Esophagus squamous epithelium (tissue), 5 donors: ENCODE results near the gene KIF4B. TPM values are rescaled to one million over a fixed set of nuclear protein-coding genes. Genes with fewer than 3 reads are reported as not detected.

Experiments used
- DNase-seq: peaks from one replicate; lab custom pipeline; 2025; lab: John Stamatoyannopoulos, UW
- H3K27ac ChIP-seq, 4 donors: fragments of 200-600 bp; sonication (generic); one replicate each; pipeline ENCODE4 v1.5.1; 2016 to 2019; ENCODE audit warnings: mild to moderate bottlenecking in 1 of 4
- H3K27me3 ChIP-seq, 4 donors: fragments of 200-600 bp; sonication (generic); 1 replicate in 3 of 4; 2 replicates in 1 of 4; pipeline versions ENCODE4 v1.5.1 to v1.6.0; 2017 to 2021; ENCODE audit warnings: antibody characterized with exemption in 1 of 4
- H3K36me3 ChIP-seq, 3 donors: fragments of 200-600 bp; sonication (generic); one replicate each; pipeline ENCODE4 v1.5.1; 2016 to 2019
- H3K4me1 ChIP-seq, 3 donors: fragments of 200-600 bp; sonication (generic); one replicate each; pipeline ENCODE4 v1.5.1; 2017 to 2019
- H3K4me3 ChIP-seq, 4 donors: fragments of 200-600 bp; sonication (generic); 1 replicate in 3 of 4; 2 replicates in 1 of 4; pipeline ENCODE4 v1.5.1; 2016 to 2019; ENCODE audit warnings: mild to moderate bottlenecking in 2 of 4, moderate library complexity in 1 of 4
- H3K9me3 ChIP-seq, 3 donors: fragments of 200-600 bp; sonication (generic); one replicate each; pipeline ENCODE4 v1.5.1; 2016 to 2019
- POLR2A ChIP-seq, 4 donors: fragments of 450-650 bp; IDR thresholded peaks; one replicate each; pipeline ENCODE4 v1.6.1; 2017; ENCODE audit warnings: antibody characterized with exemption in 4 of 4, mild to moderate bottlenecking in 4 of 4, moderate library complexity in 3 of 4
- WGBS, 2 donors: methylation state at CpG; one replicate each; pipeline ENCODE4 v1.1.5; 2018; 5-methylcytosine and 5-hydroxymethylcytosine counted together
- intact Hi-C: fragments of 100-400 bp; cut with DNase I; formaldehyde crosslinking; loops from one replicate; pipeline ENCODE4 v1.15.0; 2022
- total RNA-seq, 4 donors: library from RNA; depleted of rRNA; stranded (reverse); fragments of >200 nt; gene quantifications; one replicate each; pipeline ENCODE4 v1.1.0, GENCODE V29; 2016
- TF ChIP-seq, protein P1 (sequence below), 6 experiments: fragments of 450-650 bp in 4 of 6; fragments of 200-600 bp in 2 of 6; sonication (generic) in 2 of 6; IDR thresholded peaks; one replicate each; pipeline ENCODE4 v1.5.1; 2016 to 2019; ENCODE audit warnings: antibody characterized with exemption in 6 of 6, mild to moderate bottlenecking in 4 of 6, moderate library complexity in 4 of 6
- donor health status: DM: yes; HTN: yes; CAD: no.

The KIF4B gene
- total RNA-seq, 4 donors from 2014 or later, result not detected

DNA sequence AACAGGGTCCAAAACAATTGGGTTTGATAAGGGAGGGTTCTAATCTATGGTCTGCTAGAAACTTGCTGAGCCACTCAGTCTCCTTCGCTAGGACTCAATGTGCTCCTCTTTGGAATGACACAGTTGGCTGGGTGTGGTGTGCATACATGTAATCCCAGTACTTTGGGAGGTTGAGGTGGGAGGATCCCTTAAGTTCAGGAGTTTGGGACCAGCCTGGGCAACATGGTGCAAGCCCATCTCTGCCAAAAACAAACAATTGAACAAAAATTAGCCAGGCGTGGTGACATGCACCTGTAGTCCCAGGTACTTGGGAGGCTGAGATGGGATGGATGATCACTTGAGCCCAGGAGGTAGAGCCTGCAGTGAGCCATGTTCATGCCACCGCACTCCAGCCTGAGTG is 2.7 kb upstream of the KIF4B start:
- no peaks in the 10 kb centered on the region for H3K36me3 ChIP-seq
- H3K9me3 ChIP-seq, result no peaks in the 10 kb centered on the region
- H3K27ac ChIP-seq, result no peak overlapping the region
- peaks cover 0 to 6% (median 0%) of the 10 kb centered on the region in 4 donors for H3K27me3 ChIP-seq
- 77 to 86% methylated on average over 2 to 3 of the region's 3 CpGs for WGBS, 2 donors
- DNase-seq, result no peak
- no peaks in the 10 kb centered on the region for H3K4me1 ChIP-seq
- TF ChIP-seq, protein P1, sequence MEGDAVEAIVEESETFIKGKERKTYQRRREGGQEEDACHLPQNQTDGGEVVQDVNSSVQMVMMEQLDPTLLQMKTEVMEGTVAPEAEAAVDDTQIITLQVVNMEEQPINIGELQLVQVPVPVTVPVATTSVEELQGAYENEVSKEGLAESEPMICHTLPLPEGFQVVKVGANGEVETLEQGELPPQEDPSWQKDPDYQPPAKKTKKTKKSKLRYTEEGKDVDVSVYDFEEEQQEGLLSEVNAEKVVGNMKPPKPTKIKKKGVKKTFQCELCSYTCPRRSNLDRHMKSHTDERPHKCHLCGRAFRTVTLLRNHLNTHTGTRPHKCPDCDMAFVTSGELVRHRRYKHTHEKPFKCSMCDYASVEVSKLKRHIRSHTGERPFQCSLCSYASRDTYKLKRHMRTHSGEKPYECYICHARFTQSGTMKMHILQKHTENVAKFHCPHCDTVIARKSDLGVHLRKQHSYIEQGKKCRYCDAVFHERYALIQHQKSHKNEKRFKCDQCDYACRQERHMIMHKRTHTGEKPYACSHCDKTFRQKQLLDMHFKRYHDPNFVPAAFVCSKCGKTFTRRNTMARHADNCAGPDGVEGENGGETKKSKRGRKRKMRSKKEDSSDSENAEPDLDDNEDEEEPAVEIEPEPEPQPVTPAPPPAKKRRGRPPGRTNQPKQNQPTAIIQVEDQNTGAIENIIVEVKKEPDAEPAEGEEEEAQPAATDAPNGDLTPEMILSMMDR (IDR thresholded peaks at IDR 0.05), result no peak
- TF ChIP-seq POLR2A (IDR thresholded peaks at IDR 0.05), result no peak
- intact Hi-C loops, result no loop called here
- no peak overlapping the region for H3K4me3 ChIP-seq

DNA sequence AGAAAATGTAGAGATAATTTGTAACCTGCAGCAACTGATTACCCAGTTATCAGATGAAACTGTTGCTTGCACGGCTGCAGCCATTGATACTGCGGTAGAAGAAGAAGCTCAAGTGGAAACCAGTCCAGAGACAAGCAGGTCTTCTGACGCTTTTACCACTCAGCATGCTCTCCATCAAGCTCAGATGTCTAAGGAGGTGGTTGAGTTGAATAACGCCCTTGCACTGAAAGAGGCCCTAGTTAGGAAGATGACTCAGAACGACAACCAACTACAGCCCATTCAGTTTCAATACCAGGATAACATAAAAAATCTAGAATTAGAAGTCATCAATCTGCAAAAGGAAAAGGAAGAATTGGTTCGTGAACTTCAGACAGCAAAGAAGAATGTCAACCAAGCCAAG is 1.7 kb downstream of the KIF4B start:
- Histone ChIP-seq H3K27ac (no peak overlapping the region), H3K4me1 (no peaks in the 10 kb centered on the region), H3K27me3 (peaks cover 0 to 6% (median 0%) of the 10 kb centered on the region in 4 donors), H3K9me3 (no peaks in the 10 kb centered on the region), H3K36me3 (no peaks in the 10 kb centered on the region), H3K4me3 (no peak overlapping the region)
- intact Hi-C loops, result no loop called here
- 68 to 73% methylated on average over 6 of the region's 6 CpGs for WGBS, 2 donors
- TF ChIP-seq POLR2A (IDR thresholded peaks at IDR 0.05), result no peak
- TF ChIP-seq, protein P1 (IDR thresholded peaks at IDR 0.05), result no peak
- DNase-seq, result no peak

DNA sequence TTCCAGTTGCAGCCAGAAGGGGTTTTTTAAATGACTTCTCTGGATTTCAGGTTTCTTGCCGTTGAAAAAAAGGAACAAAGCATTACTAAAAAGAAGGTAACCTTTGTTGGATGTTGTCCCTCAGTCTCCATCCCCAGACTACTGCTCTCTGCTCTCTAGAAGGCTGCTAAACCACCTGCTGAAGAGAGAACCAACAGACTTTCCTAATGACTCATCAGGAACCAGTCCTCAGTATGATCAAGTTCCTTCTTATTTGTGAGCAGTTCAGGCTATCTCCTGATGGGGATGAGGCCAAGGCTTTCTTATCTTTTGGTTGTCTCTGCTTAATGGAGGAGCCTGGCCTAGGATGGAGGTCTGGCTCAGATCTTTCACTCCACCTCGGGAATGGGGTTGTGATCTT is 4.1 kb downstream of the KIF4B start:
- DNase-seq, result no peak
- Histone ChIP-seq H3K36me3 (no peaks in the 10 kb centered on the region), H3K27ac (no peak overlapping the region), H3K9me3 (no peaks in the 10 kb centered on the region), H3K4me3 (no peak overlapping the region), H3K27me3 (peaks cover 0 to 6% (median 0%) of the 10 kb centered on the region in 4 donors), H3K4me1 (no peaks in the 10 kb centered on the region)
- WGBS, 2 donors, result 50 to 55% methylated on average over 2 of the region's 2 CpGs
- intact Hi-C loops, result no loop called here
- TF ChIP-seq, protein P1 (IDR thresholded peaks at IDR 0.05), result no peak
- no peak for TF ChIP-seq POLR2A (IDR thresholded peaks at IDR 0.05)

DNA sequence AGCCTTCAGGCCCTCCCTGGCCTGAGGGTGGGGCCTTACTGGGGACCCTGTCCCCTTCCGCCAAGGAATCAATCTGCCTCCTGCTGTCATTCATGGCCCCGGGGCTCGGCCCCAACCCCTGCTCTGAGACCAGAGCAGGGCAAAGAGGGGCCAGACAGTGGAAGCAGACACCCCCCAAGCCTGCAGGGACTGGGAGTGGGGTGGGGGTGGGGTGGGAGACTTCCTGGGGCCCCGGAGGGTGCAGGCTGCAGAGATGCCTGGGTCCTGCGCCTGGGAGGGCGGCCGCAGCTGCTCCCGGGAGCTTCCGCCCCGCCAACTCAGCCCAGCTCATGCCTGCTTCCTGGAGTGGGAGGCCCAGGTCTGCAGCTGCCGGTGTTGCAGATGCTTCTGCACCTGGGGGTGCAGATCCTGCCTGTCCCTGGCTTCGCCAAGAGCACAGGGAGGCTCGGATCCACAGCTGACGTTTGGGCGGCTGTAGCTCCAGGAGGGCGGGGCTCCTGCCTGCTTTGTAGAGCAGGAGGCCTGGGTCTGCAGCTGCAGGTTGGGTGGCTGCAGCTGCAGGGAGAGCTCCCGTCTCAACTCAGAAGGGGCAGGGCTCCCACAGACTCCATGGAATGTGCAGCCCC is 6.2 kb downstream of the KIF4B start:
- 40% methylated on average over 1 of the region's 17 CpGs; no CpG with 5 or more reads in 1 of the 2 donors for WGBS, 2 donors
- no peak overlapping the region for H3K27ac ChIP-seq
- intact Hi-C loops, result no loop called here
- no peak overlapping the region for H3K4me3 ChIP-seq
- no peaks in the 10 kb centered on the region for H3K9me3 ChIP-seq
- DNase-seq, result no peak
- no peaks in the 10 kb centered on the region for H3K4me1 ChIP-seq
- no peaks in the 10 kb centered on the region for H3K27me3 ChIP-seq
- H3K36me3 ChIP-seq, result no peaks in the 10 kb centered on the region
- no peak for TF ChIP-seq POLR2A (IDR thresholded peaks at IDR 0.05)
- TF ChIP-seq, protein P1 (IDR thresholded peaks at IDR 0.05), result no peak

DNA sequence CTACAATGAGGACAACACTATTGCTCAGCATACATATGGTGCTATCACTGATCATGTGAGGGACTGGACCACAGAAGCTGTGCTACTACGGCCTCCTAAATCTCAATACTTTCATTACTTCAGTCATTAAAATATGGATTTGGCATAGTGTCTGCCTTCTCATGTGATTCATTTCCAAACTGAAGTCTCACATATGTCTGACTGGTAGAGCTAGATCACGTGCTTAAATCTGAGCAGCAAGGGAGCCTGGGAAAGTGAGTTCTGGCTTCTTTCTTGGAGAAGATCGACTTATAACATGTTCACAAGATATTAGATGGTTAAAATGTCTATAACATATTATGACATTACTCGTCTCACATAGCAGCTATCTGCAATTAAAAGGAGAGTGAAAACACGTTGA is 8.3 kb downstream of the KIF4B start:
- H3K36me3 ChIP-seq, result no peaks in the 10 kb centered on the region
- intact Hi-C loops, result no loop called here
- 51% methylated on average over 5 of the region's 5 CpGs for WGBS, 2 donors
- no peak overlapping the region for H3K27ac ChIP-seq
- no peaks in the 10 kb centered on the region for H3K4me1 ChIP-seq
- no peak overlapping the region for H3K4me3 ChIP-seq
- no peak for DNase-seq
- TF ChIP-seq POLR2A (IDR thresholded peaks at IDR 0.05), result no peak
- TF ChIP-seq, protein P1 (IDR thresholded peaks at IDR 0.05), result no peak
- H3K27me3 ChIP-seq, result no peaks in the 10 kb centered on the region
- no peaks in the 10 kb centered on the region for H3K9me3 ChIP-seq
